ENCODE measurements around the gene STARD8.

GRCh38 chrX:68631336-68631735 is 16.1 kb upstream of the STARD8 start:
- TF ChIP-seq ZFX (IDR thresholded peaks at IDR 0.05; ENCODE audit: borderline replicate concordance), result no peak
- no peak for TF ChIP-seq CTCF (IDR thresholded peaks at IDR 0.05)
